ENCODE results near the gene HOXB13.

DNA sequence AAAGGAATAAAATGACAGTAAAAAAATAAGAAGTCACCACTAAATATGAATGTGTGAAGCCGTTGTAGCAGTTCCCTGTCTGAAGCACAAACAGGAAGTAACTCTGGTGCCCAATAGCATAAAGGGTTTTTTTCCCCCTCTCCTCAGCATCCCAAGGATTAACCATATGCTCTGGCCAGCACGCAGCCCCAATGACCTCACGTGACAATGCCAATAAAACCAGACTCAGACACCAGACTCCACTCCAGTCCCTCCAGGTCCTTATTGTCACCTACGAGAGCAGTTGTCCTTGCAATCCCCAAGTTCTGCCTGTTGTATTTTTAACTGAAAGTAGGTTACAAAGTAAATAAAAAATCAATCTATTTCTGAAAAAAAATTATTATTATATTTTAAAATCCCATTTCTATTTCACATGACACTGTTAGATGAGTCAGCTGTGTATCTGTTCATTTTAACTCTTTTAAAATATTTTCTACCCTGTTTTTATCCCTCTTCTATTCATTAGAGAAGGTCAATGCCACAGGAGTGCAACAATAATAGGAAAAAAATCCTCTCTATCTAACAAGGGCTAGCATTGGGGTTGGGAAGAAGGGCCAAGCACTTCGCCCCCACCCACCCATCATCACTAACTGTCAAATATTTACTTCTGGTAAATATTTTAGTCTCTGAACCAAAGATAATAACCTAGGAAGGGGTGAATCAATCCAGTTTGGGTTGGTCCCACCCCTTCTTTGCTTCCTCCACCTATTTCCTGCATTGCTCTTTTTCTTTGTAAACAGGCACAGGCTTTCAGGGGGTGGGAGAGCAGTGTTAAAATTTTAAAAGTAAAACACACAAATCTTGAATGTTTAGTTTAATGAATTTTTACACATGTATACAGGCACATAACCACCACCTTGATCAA, 12.8 kb downstream of the HOXB13 start:
- TF ChIP-seq, protein P1, sequence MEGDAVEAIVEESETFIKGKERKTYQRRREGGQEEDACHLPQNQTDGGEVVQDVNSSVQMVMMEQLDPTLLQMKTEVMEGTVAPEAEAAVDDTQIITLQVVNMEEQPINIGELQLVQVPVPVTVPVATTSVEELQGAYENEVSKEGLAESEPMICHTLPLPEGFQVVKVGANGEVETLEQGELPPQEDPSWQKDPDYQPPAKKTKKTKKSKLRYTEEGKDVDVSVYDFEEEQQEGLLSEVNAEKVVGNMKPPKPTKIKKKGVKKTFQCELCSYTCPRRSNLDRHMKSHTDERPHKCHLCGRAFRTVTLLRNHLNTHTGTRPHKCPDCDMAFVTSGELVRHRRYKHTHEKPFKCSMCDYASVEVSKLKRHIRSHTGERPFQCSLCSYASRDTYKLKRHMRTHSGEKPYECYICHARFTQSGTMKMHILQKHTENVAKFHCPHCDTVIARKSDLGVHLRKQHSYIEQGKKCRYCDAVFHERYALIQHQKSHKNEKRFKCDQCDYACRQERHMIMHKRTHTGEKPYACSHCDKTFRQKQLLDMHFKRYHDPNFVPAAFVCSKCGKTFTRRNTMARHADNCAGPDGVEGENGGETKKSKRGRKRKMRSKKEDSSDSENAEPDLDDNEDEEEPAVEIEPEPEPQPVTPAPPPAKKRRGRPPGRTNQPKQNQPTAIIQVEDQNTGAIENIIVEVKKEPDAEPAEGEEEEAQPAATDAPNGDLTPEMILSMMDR (IDR thresholded peaks at IDR 0.05), result no peak
- no peak for TF ChIP-seq POLR2A (IDR thresholded peaks at IDR 0.05)
